Esophagus muscularis mucosa (tissue), 4 donors: Measurements from ENCODE around the gene PADI2. TPM values are rescaled to one million over a fixed set of nuclear protein-coding genes. Genes with fewer than 3 reads are reported as not detected.

Source experiments
- DNase-seq: peaks from one replicate; pipeline ENCODE4 v3.0.0-alpha.2; 2017; ENCODE audit errors: extremely low spot score
- H3K27ac ChIP-seq, 4 donors: fragments of 200-600 bp; sonication (generic); replicated peaks in 1 of 4; 1 replicate in 3 of 4; 2 replicates in 1 of 4; pipeline ENCODE4 v1.5.1; 2016 to 2019; ENCODE audit warnings: mild to moderate bottlenecking in 1 of 4
- H3K27me3 ChIP-seq, 4 donors: fragments of 200-600 bp; sonication (generic); one replicate each; pipeline versions ENCODE4 v1.5.1 to v1.6.0; 2016 to 2019
- H3K36me3 ChIP-seq, 4 donors: fragments of 200-600 bp; sonication (generic); one replicate each; pipeline ENCODE4 v1.5.1; 2016 to 2019
- H3K4me1 ChIP-seq, 4 donors: fragments of 200-600 bp; sonication (generic); one replicate each; pipeline ENCODE4 v1.5.1; 2016 to 2019
- H3K4me3 ChIP-seq, 4 donors: fragments of 200-600 bp; sonication (generic); 1 replicate in 2 of 4; 2 replicates in 2 of 4; pipeline ENCODE4 v1.5.1; 2016 to 2019; ENCODE audit warnings: mild to moderate bottlenecking in 4 of 4, moderate library complexity in 1 of 4
- H3K9me3 ChIP-seq, 4 donors: fragments of 200-600 bp; sonication (generic); 1 replicate in 3 of 4; 2 replicates in 1 of 4; pipeline ENCODE4 v1.5.1; 2016 to 2019
- EP300 ChIP-seq: sonication (generic); formaldehyde crosslinking; IDR thresholded peaks from one replicate; pipeline ENCODE4 v1.6.1; 2017; ENCODE audit warnings: antibody characterized with exemption
- POLR2A ChIP-seq: fragments of 450-650 bp; IDR thresholded peaks from one replicate; pipeline ENCODE4 v1.6.1; 2017; ENCODE audit warnings: antibody characterized with exemption, moderate library complexity, mild to moderate bottlenecking, low read depth
- POLR2AphosphoS5 ChIP-seq, 2 donors: sonication (generic); formaldehyde crosslinking; IDR thresholded peaks; one replicate each; pipeline ENCODE4 v1.6.1; 2017; ENCODE audit warnings: antibody characterized with exemption in 2 of 2
- WGBS: methylation state at CpG from one replicate; pipeline ENCODE4 v1.1.5; 2018; 5-methylcytosine and 5-hydroxymethylcytosine counted together
- intact Hi-C: fragments of 100-400 bp; cut with DNase I; formaldehyde crosslinking; loops from one replicate; pipeline ENCODE4 v1.15.1; 2023
- total RNA-seq, 4 donors: library from RNA; depleted of rRNA; stranded (reverse); fragments of >200 nt; gene quantifications; one replicate each; pipeline versions ENCODE4 v1.1.0 to v1.2.1, GENCODE V29; 2016
- TF ChIP-seq, protein P1 (sequence below), 3 experiments: fragments of 200-600 bp in 2 of 3; fragments of 450-650 bp in 1 of 3; sonication (generic) in 2 of 3; IDR thresholded peaks; one replicate each; pipeline ENCODE4 v1.5.1; 2017 to 2019; ENCODE audit warnings: antibody characterized with exemption in 3 of 3, mild to moderate bottlenecking in 2 of 3, moderate library complexity in 1 of 3

The PADI2 gene
- total RNA-seq, 4 donors from 2014 or later: 0.39 to 2.0 (median 0.65) TPM

DNA sequence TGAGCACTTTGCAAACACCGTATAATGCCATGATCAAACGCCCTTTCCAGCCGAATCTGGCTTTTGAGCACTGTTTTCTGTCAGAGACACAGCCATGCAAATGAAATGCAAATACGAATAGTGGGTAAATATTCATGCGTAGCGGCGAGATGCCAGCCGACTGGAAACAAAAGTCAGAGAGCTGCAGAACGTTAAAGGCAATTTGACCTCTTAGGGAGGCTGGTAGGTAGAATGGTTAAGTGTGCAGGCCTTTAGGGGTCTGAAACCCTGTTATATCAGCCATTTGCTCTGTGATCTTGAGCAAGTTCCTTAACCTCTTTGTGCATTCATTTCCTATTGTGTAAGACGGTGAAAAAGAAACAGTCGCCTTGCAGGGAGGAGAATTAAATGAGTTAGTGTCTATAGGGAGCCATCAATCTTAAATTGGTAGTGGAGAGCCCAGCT is 58.9 kb downstream of the PADI2 start:
- H3K27me3 ChIP-seq: no peaks in the 10 kb centered on the region
- 57% methylated on average over 11 of the region's 11 CpGs for WGBS
- intact Hi-C loops: no loop called here
- no peak overlapping the region for H3K4me3 ChIP-seq
- no peak for TF ChIP-seq POLR2AphosphoS5 (IDR thresholded peaks at IDR 0.05)
- TF ChIP-seq, protein P1, sequence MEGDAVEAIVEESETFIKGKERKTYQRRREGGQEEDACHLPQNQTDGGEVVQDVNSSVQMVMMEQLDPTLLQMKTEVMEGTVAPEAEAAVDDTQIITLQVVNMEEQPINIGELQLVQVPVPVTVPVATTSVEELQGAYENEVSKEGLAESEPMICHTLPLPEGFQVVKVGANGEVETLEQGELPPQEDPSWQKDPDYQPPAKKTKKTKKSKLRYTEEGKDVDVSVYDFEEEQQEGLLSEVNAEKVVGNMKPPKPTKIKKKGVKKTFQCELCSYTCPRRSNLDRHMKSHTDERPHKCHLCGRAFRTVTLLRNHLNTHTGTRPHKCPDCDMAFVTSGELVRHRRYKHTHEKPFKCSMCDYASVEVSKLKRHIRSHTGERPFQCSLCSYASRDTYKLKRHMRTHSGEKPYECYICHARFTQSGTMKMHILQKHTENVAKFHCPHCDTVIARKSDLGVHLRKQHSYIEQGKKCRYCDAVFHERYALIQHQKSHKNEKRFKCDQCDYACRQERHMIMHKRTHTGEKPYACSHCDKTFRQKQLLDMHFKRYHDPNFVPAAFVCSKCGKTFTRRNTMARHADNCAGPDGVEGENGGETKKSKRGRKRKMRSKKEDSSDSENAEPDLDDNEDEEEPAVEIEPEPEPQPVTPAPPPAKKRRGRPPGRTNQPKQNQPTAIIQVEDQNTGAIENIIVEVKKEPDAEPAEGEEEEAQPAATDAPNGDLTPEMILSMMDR (IDR thresholded peaks at IDR 0.05): no peak
- TF ChIP-seq EP300: no peak
- TF ChIP-seq POLR2A: no peak
- no peak overlapping the region for H3K27ac ChIP-seq
- peaks cover 0 to 7% (median 6%) of the 10 kb centered on the region in 4 donors for H3K9me3 ChIP-seq
- peaks cover 0 to 6% (median 2%) of the 10 kb centered on the region in 4 donors for H3K4me1 ChIP-seq
- H3K36me3 ChIP-seq: no peaks in the 10 kb centered on the region
- DNase-seq: no peak

DNA sequence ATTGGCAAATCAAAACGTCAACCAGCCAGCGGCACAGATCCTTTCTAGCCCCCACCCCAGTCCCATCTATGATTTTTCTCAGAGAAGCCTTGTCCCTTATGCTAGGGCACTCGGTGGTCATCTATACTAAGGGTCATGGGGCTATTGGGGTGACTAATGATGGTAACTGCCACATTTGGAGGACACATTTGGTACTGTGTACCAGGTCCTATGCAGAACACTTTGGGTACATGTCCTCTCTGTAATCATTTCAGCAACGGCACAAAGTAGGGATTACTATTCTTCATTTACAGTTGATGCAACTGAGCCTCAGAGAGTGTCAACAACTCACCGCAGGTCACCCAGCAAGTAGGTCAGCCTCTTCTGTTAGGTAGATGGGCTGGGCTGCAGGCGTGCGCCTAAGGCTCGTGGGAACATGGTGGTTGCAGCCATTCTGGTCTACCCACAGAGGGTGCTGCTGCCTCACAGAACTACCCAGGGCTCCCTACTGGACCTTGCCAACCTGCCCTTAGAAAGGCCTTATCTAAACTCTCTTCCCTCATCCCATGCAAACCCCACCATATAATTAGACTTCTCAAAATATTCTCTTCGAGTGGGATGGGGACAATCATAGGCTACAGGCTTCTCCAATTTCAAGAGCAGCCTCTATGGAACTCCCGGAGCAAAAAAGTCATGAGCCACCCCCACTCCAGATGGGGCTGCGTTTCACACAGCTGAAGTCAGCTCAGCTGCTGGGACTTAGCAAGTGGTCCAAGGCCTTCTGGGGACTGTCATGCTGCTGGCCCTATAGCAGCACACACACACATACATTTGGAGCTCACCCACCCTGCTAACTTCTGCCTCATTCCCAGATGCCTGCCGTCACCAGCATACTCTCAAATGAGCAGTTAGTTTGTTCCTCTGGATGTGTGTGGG is 59.6 kb downstream of the PADI2 start:
- WGBS: 46% methylated on average over 12 of the region's 12 CpGs
- peaks cover 0 to under 1% (median 0%) of the 10 kb centered on the region in 4 donors for H3K9me3 ChIP-seq
- DNase-seq: no peak
- H3K27me3 ChIP-seq: no peaks in the 10 kb centered on the region
- intact Hi-C loops: no loop called here
- TF ChIP-seq, protein P1 (IDR thresholded peaks at IDR 0.05): peak; percentile 29 to 49 (median 44)
- no peak for TF ChIP-seq EP300
- H3K36me3 ChIP-seq: no peaks in the 10 kb centered on the region
- H3K27ac ChIP-seq: no peak overlapping the region
- no peak overlapping the region for H3K4me3 ChIP-seq
- H3K4me1 ChIP-seq: peaks cover 0 to 9% (median 2%) of the 10 kb centered on the region in 4 donors

DNA sequence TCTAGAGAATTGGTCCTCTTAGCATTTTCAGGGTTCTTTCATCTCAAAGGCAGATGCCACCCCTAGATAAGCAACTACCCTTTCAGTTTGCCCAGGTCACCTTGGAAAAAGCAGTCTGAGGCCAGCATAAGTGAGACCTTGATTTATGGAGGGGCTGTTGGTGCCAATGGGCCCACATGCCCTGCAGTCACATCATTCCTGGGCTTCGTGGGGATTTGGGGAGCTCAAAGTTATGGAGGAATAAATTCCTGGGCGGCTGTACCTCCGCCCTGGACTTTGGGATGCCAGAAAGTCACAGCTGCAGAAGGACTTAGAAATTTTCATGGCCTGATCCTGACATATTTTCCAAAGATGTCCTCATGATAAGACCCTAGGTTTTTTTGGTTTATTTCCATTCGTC is 62.7 kb downstream of the PADI2 start:
- WGBS: 87% methylated on average over 3 of the region's 4 CpGs
- no peaks in the 10 kb centered on the region for H3K27me3 ChIP-seq
- H3K27ac ChIP-seq: no peak overlapping the region
- no peak for DNase-seq
- intact Hi-C loops: no loop called here
- peaks cover 0 to 3% (median 0%) of the 10 kb centered on the region in 4 donors for H3K36me3 ChIP-seq
- TF ChIP-seq EP300 (no peak), POLR2AphosphoS5 (IDR thresholded peaks at IDR 0.05) (no peak), POLR2A (no peak)
- TF ChIP-seq, protein P1 (IDR thresholded peaks at IDR 0.05): no peak
- no peaks in the 10 kb centered on the region for H3K9me3 ChIP-seq
- H3K4me3 ChIP-seq: no peak overlapping the region
- peaks cover 12 to 26% (median 24%) of the 10 kb centered on the region in 4 donors for H3K4me1 ChIP-seq

DNA sequence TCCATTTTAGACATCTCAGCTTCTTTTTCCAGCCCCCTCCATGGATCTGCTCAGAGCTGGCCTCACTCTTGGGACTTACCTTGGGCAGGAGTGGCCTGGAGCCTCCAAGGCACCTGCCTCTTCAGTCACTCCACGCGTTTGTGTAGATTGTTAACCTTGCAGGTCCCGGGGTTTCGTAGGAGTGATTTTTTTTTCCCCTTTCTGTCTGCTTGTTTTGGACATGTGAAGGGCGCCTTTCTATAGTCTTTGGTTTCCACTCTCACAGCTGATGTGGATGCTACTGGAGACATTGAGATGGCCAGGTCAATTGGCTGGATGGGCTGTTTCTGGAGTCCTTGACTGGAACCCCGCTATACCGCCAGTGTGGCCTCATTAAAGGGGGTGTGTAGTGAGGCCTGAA is 63.5 kb downstream of the PADI2 start:
- intact Hi-C loops: no loop called here
- 96% methylated on average over 7 of the region's 7 CpGs for whole genome bisulfite sequencing
- Histone ChIP-seq H3K4me3 (no peak overlapping the region), H3K9me3 (no peaks in the 10 kb centered on the region), H3K4me1 (peaks cover 16 to 34% (median 30%) of the 10 kb centered on the region in 4 donors), H3K27ac (no peak overlapping the region), H3K27me3 (no peaks in the 10 kb centered on the region), H3K36me3 (peaks cover 0 to 8% (median 3%) of the 10 kb centered on the region in 4 donors)
- no peak for DNase-seq
- TF ChIP-seq, protein P1 (IDR thresholded peaks at IDR 0.05): no peak
